GM12878 (cell line): ENCODE data around the gene SLC25A42. TPM values are rescaled to one million over a fixed set of nuclear protein-coding genes. Genes with fewer than 3 reads are reported as not detected.

Source experiments
- ATAC-seq: fragments of 200-7000 bp; cut with Tn5 transposase; 3 replicates; pipeline ENCODE4 v1.9.1; 2020; ENCODE audit warnings: mild to moderate bottlenecking, moderate library complexity
- BruUV-seq: library from RNA; stranded (reverse); fragments of 400-500 nt; replicated peaks from 2 replicates; lab custom pipeline; 2021; lab: Mats Ljungman, UMichigan
- CTCF ChIA-PET: fragments of 300-600 bp; sonication (Branson Sonifier 250); formaldehyde crosslinking; extraction: SDS; loops from one replicate; lab custom pipeline; 2021; ENCODE audit warnings: inconsistent platforms; lab: Yijun Ruan, JAX
- POLR2A ChIA-PET: fragments of 350-600 bp; formaldehyde crosslinking; extraction: SDS; loops from one replicate; lab custom pipeline; 2021; ENCODE audit warnings: inconsistent platforms; lab: Charles Lee
- RAD21 ChIA-PET: fragments of 300-600 bp; sonication (Branson Sonifier 250); formaldehyde crosslinking; loops from one replicate; lab custom pipeline; 2023; ENCODE audit warnings: antibody characterized with exemption; ENCODE audit not compliant: unreplicated experiment; lab: Charles Lee
- SMC1A ChIA-PET: fragments of 300-600 bp; sonication (Branson Sonifier 250); formaldehyde crosslinking; loops from one replicate; lab custom pipeline; 2023; ENCODE audit not compliant: unreplicated experiment, uncharacterized antibody; lab: Charles Lee
- DNase-seq: peaks from one replicate; pipeline ENCODE4 v3.0.0-alpha.2; 2011; ENCODE audit warnings: low read depth, low spot score
- FAIRE-seq: peaks from 3 replicates; lab custom pipeline; 2011; peaks lifted over from hg19 to GRCh38; lab: Jason Lieb, UNC
- H2AFZ ChIP-seq: 2 replicates; pipeline ENCODE4 v1.6.0; 2011; ENCODE audit warnings: low read depth, low read length, control low read depth; ENCODE audit not compliant: control insufficient read depth
- H3K27ac ChIP-seq: 2 replicates; pipeline ENCODE4 v1.5.1; 2011; ENCODE audit warnings: control low read depth; ENCODE audit not compliant: control insufficient read depth, insufficient read depth
- H3K27me3 ChIP-seq, 2 experiments: replicated peaks in 1 of 2; 2 replicates each; pipeline versions ENCODE4 v1.6.0 to v1.6.1; 2011; ENCODE audit warnings: low read length in 1 of 2; ENCODE audit not compliant: control insufficient read depth in 2 of 2, insufficient read depth in 2 of 2
- H3K36me3 ChIP-seq, 2 experiments: 2 replicates each; pipeline ENCODE4 v1.5.1; 2011; ENCODE audit warnings: low read length in 1 of 2; ENCODE audit not compliant: control insufficient read depth in 2 of 2, insufficient read depth in 2 of 2
- H3K4me1 ChIP-seq: 2 replicates; pipeline ENCODE4 v1.6.1; 2011; ENCODE audit warnings: mild to moderate bottlenecking, low read length, moderate library complexity, mixed read lengths; ENCODE audit not compliant: control insufficient read depth, insufficient read depth
- H3K4me2 ChIP-seq: 2 replicates; pipeline ENCODE4 v1.6.0; 2011; ENCODE audit warnings: control low read depth; ENCODE audit not compliant: control insufficient read depth, insufficient read depth
- H3K4me3 ChIP-seq: fragments of 200-600 bp; sonication (generic); 2 replicates; pipeline ENCODE4 v1.5.1; 2016
- H3K79me2 ChIP-seq: 2 replicates; pipeline ENCODE4 v1.6.0; 2011; ENCODE audit warnings: low read length; ENCODE audit not compliant: control insufficient read depth, insufficient read depth
- H3K9ac ChIP-seq: 2 replicates; pipeline ENCODE4 v1.8.0; 2011; ENCODE audit warnings: low read length, control low read depth, mixed read lengths; ENCODE audit not compliant: control insufficient read depth, insufficient read depth
- H3K9me3 ChIP-seq: replicated peaks from 3 replicates; pipeline ENCODE4 v1.5.1; 2011; ENCODE audit warnings: mild to moderate bottlenecking, low read length; ENCODE audit not compliant: control insufficient read depth, insufficient read depth
- H4K20me1 ChIP-seq: 2 replicates; pipeline ENCODE4 v1.6.0; 2011; ENCODE audit not compliant: control insufficient read depth, insufficient read depth
- ATF2 ChIP-seq: IDR thresholded peaks from 2 replicates; pipeline ENCODE4 v1.6.1; 2012; ENCODE audit warnings: low read length, inconsistent platforms
- CEBPB ChIP-seq, 2 experiments: fragments of 150-350 bp in 1 of 2; IDR thresholded peaks; 2 replicates each; pipeline ENCODE4 v1.6.1; 2012 to 2014; ENCODE audit warnings: low read depth in 2 of 2, low read length in 2 of 2, borderline replicate concordance in 1 of 2, inconsistent platforms in 1 of 2
- CHD2 ChIP-seq: IDR thresholded peaks from 2 replicates; pipeline ENCODE4 v1.6.1; 2011; ENCODE audit warnings: low read depth, low read length, improper control_type of control experiment, borderline replicate concordance
- EZH2 ChIP-seq: IDR thresholded peaks from 2 replicates; pipeline ENCODE4 v1.6.1; 2012; ENCODE audit warnings: low read depth, mild to moderate bottlenecking, control low read depth, inconsistent platforms, low read length, borderline replicate concordance; ENCODE audit not compliant: control insufficient read depth
- HSF1 ChIP-seq: fragments of 150-350 bp; IDR thresholded peaks from 2 replicates; pipeline ENCODE4 v1.6.1; 2014; ENCODE audit warnings: mild to moderate bottlenecking, low read depth, low read length
- JUND ChIP-seq: IDR thresholded peaks from 2 replicates; pipeline ENCODE4 v1.6.1; 2012; ENCODE audit warnings: low read depth, mild to moderate bottlenecking, low read length, improper control_type of control experiment, moderate library complexity
- KLF5 ChIP-seq: fragments of 450-650 bp; IDR thresholded peaks from 2 replicates; pipeline ENCODE4 v1.6.1; 2014; ENCODE audit warnings: mild to moderate bottlenecking; ENCODE audit not compliant: partially characterized antibody
- NFIC ChIP-seq: IDR thresholded peaks from 2 replicates; pipeline ENCODE4 v1.6.1; 2012; ENCODE audit warnings: low read depth, mild to moderate bottlenecking, inconsistent platforms, low read length, moderate library complexity
- NFYB ChIP-seq: IDR thresholded peaks from 2 replicates; pipeline ENCODE4 v1.6.1; 2011; ENCODE audit warnings: low read depth, mild to moderate bottlenecking, low read length, improper control_type of control experiment, moderate library complexity; ENCODE audit not compliant: insufficient read depth
- NKRF ChIP-seq: fragments of 450-650 bp; conservative IDR thresholded peaks from 2 replicates; pipeline ENCODE4 v1.6.1; 2017; ENCODE audit warnings: mild to moderate bottlenecking, moderate library complexity
- NR2F1 ChIP-seq: fragments of 450-650 bp; conservative IDR thresholded peaks from 2 replicates; pipeline ENCODE4 v1.6.1; 2017; ENCODE audit warnings: mild to moderate bottlenecking
- POLR2A ChIP-seq: IDR thresholded peaks from 2 replicates; pipeline ENCODE4 v1.6.1; 2011; ENCODE audit warnings: low read depth, mild to moderate bottlenecking, low read length
- POLR2AphosphoS2 ChIP-seq: IDR thresholded peaks from 2 replicates; pipeline ENCODE4 v1.6.1; 2011; ENCODE audit warnings: low read depth, mild to moderate bottlenecking, low read length, improper control_type of control experiment, moderate library complexity
- RAD51 ChIP-seq: fragments of 450-650 bp; IDR thresholded peaks from 2 replicates; pipeline ENCODE4 v1.6.1; 2016; ENCODE audit warnings: moderate library complexity, mild to moderate bottlenecking, inconsistent platforms
- SIN3A ChIP-seq: IDR thresholded peaks from 2 replicates; pipeline ENCODE4 v1.6.1; 2012; ENCODE audit warnings: low read depth, low read length, improper control_type of control experiment
- SMC3 ChIP-seq: IDR thresholded peaks from 2 replicates; pipeline ENCODE4 v1.6.1; 2011; ENCODE audit warnings: low read length, improper control_type of control experiment, borderline replicate concordance
- SREBF1 ChIP-seq: IDR thresholded peaks from 2 replicates; pipeline ENCODE4 v1.6.1; 2012; ENCODE audit warnings: mild to moderate bottlenecking, low read length
- SRF ChIP-seq, 2 experiments: IDR thresholded peaks; 2 replicates each; pipeline ENCODE4 v1.6.1; 2011; ENCODE audit warnings: low read depth in 2 of 2, low read length in 2 of 2, mild to moderate bottlenecking in 1 of 2, moderate library complexity in 1 of 2
- SUPT20H ChIP-seq: IDR thresholded peaks from 2 replicates; pipeline ENCODE4 v1.6.1; 2011; ENCODE audit warnings: low read depth, mild to moderate bottlenecking, low read length, moderate library complexity, borderline replicate concordance; ENCODE audit not compliant: control insufficient read depth
- USF1 ChIP-seq: IDR thresholded peaks from 2 replicates; pipeline ENCODE4 v1.6.1; 2011; ENCODE audit warnings: borderline replicate concordance, low read depth, mild to moderate bottlenecking, moderate library complexity, mixed read lengths, low read length; ENCODE audit not compliant: insufficient read depth; ENCODE audit errors: extremely low read length
- WGBS: methylation state at CpG from one replicate; pipeline ENCODE4 v1.1.6; 2016; ENCODE audit warnings: low lambda C conversion rate; ENCODE audit not compliant: insufficient replicate concordance, insufficient coverage; ENCODE audit errors: missing lambda C conversion rate; 5-methylcytosine and 5-hydroxymethylcytosine counted together
- in situ Hi-C: fragments of 300-500 bp; cut with MboI; formaldehyde crosslinking; loops from 9 replicates; pipeline ENCODE4 v1.14.3; 2018; ENCODE audit warnings: mixed read lengths
- intact Hi-C: fragments of 100-400 bp; cut with micrococcal nuclease; formaldehyde crosslinking; loops from one replicate; pipeline ENCODE4 v1.14.2; 2022; ENCODE audit not compliant: unreplicated experiment
- polyA plus RNA-seq, 11 experiments: library from polyadenylated mRNA; depleted of rRNA in 4 of 11; unstranded in 6 of 11; stranded (reverse) in 5 of 11; fragments of >200 nt; fragmentation: Nextera tagmentation in 4 of 11; fragmentation: Illumina TruSeq in 1 of 11; extraction: Ambion mirVana in 4 of 11; extraction: Trizol in 1 of 11; gene quantifications; 1 replicate in 1 of 11; 2 replicates in 10 of 11; pipeline versions ENCODE4 v1.2.1 to v1.2.3, GENCODE V29; 2011 to 2016; ENCODE audit warnings: inconsistent platforms in 2 of 11, missing spikeins in 2 of 11, low read depth in 1 of 11
- total RNA-seq, 4 experiments: library from RNA; depleted of rRNA in 3 of 4; stranded (reverse); fragments of >200 nt in 3 of 4; fragmentation: Illumina TruSeq in 1 of 4; extraction: Trizol in 1 of 4; gene quantifications; 2 replicates each; pipeline versions ENCODE4 v1.2.1 to v1.2.3, GENCODE V29; 2013 to 2021

SLC25A42 gene
- total and polyA plus RNA-seq, 10 of the 15 experiments (the other 5 are each of a cell fraction or from before 2014, with no cell fraction given) = 0.24 to 19.2 (median 9.6) TPM

- intact Hi-C loops (no loop called here), in situ Hi-C loops (no loop called here)
- H3K9me3 ChIP-seq = no peaks in the 10 kb centered on the region
- 94% methylated on average over 8 of the region's 8 CpGs for WGBS
- POLR2A ChIA-PET = interaction anchor here (0.5 to 0.6 kb wide), 2 partner anchors 9 to 1052 kb away, joined by 3 to 6 read pairs; no protein-coding TSS in a partner anchor
- no peak for TF ChIP-seq SMC3
- TF ChIP-seq CHD2 = no peak
- no peak for TF ChIP-seq SUPT20H
- TF ChIP-seq KLF5 = no peak
- TF ChIP-seq SIN3A = no peak
- TF ChIP-seq POLR2A = no peak
- TF ChIP-seq NR2F1 = no peak
- TF ChIP-seq CEBPB (IDR thresholded peaks at IDR 0.05; ENCODE audit: borderline replicate concordance in 1 of 2, low read depth in 2 of 2, low read length in 2 of 2) = no peak
- no peak for TF ChIP-seq NFIC
- no peak for TF ChIP-seq USF1
- TF ChIP-seq RAD51 = no peak
- TF ChIP-seq POLR2AphosphoS2 = no peak
- TF ChIP-seq EZH2 = no peak
- TF ChIP-seq NKRF = no peak
- no peak for TF ChIP-seq HSF1
- TF ChIP-seq SREBF1 = no peak
- no peak for TF ChIP-seq NFYB
- TF ChIP-seq SRF (IDR thresholded peaks at IDR 0.05; ENCODE audit: low read depth in 2 of 2, low read length in 2 of 2) = no peak
- no peak for TF ChIP-seq ATF2
- TF ChIP-seq JUND = no peak
- TF ChIP-seq, all 136 proteins: peak for 0
- H4K20me1 ChIP-seq = no peaks in the 10 kb centered on the region; the same call in 1 of the 2 replicates
- BruUV-seq = no TSS peak
- H3K36me3 ChIP-seq = no peaks in the 10 kb centered on the region; a peak in 2 of 4 replicates
- ChIA-PET CTCF (interaction anchor here (1.2 kb wide), 1 partner anchor 21 kb away, joined by 3 read pairs; no protein-coding TSS in a partner anchor), RAD21 (no interaction called here), SMC1A (no interaction called here)
- no peak overlapping the region for H2AFZ ChIP-seq
- H3K79me2 ChIP-seq = peaks cover 2% of the 10 kb centered on the region
- no peak overlapping the region for H3K27ac ChIP-seq
- no peaks in the 10 kb centered on the region for H3K4me1 ChIP-seq
- no peak overlapping the region for H3K9ac ChIP-seq
- ATAC-seq = no peak
- no peak overlapping the region for H3K4me2 ChIP-seq
- no peak overlapping the region for H3K4me3 ChIP-seq
- no peak for FAIRE-seq
- no peak for DNase-seq
- no peaks in the 10 kb centered on the region for H3K27me3 ChIP-seq
Measured at GRCh38 chr19:19075126-19075525, 11.3 kb downstream of the SLC25A42 start.
